Kidney (tissue), 14 donors: Measurements from ENCODE around the gene INCA1. TPM values are rescaled to one million over a fixed set of nuclear protein-coding genes. Genes with fewer than 3 reads are reported as not detected.
A peak's percentile ranks its signal among the peaks of the same experiment; 100 is the strongest.

Source experiments
- DNase-seq, 5 donors: peaks; one replicate each; pipeline ENCODE4 v3.0.0-alpha.2; 2013 to 2020
- FAIRE-seq: peaks from 2 replicates; lab custom pipeline; 2012; peaks lifted over from hg19 to GRCh38; lab: Jason Lieb, UNC
- H3K27ac ChIP-seq, 2 donors: one replicate each; pipeline ENCODE4 v1.7.0; 2013; ENCODE audit warnings: low read depth in 2 of 2, low read length in 2 of 2, inconsistent platforms in 1 of 2
- H3K27me3 ChIP-seq: one replicate; pipeline ENCODE4 v1.7.1; 2013; ENCODE audit warnings: low read length, inconsistent platforms; ENCODE audit not compliant: control insufficient read depth, insufficient read depth
- H3K36me3 ChIP-seq, 3 donors: one replicate each; pipeline versions ENCODE4 v1.7.0 to v1.7.1; 2013; ENCODE audit warnings: low read length in 3 of 3, control low read depth in 1 of 3, inconsistent platforms in 1 of 3; ENCODE audit not compliant: insufficient read depth in 3 of 3, control insufficient read depth in 2 of 3
- H3K4me1 ChIP-seq, 3 donors: one replicate each; pipeline versions ENCODE4 v1.7.0 to v1.7.1; 2013; ENCODE audit warnings: low read length in 3 of 3, inconsistent platforms in 1 of 3, low read depth in 1 of 3; ENCODE audit not compliant: control insufficient read depth in 2 of 3, insufficient read depth in 2 of 3
- H3K4me3 ChIP-seq, 3 donors: one replicate each; pipeline versions ENCODE4 v1.7.0 to v1.8.1; 2013; ENCODE audit warnings: low read length in 3 of 3, control low read depth in 1 of 3, inconsistent platforms in 1 of 3
- H3K9ac ChIP-seq, 3 donors: one replicate each; pipeline versions ENCODE4 v1.7.0 to v1.7.1; 2013; ENCODE audit warnings: low read length in 3 of 3, control low read depth in 1 of 3, inconsistent platforms in 1 of 3
- H3K9me3 ChIP-seq, 3 donors: one replicate each; pipeline versions ENCODE4 v1.7.0 to v1.7.1; 2013; ENCODE audit warnings: low read length in 3 of 3, control low read depth in 1 of 3, inconsistent platforms in 1 of 3; ENCODE audit not compliant: control insufficient read depth in 2 of 3, insufficient read depth in 1 of 3
- intact Hi-C: fragments of 100-400 bp; cut with DNase I; formaldehyde crosslinking; loops from one replicate; pipeline ENCODE4 v1.11.1; 2022
- microRNA-seq: library from miRNA; unstranded; fragments of <30 nt; microRNA quantifications from one replicate; pipeline ENCODE4 v1.2.0, GENCODE V29; 2020
- polyA plus RNA-seq: library from polyadenylated mRNA; stranded (reverse); fragments of 350-450 nt; fragmentation: Illumina TruSeq; extraction: RNeasy Lipid Tissue Mini Kit (QIAGEN cat#74804); gene quantifications from one replicate; pipeline ENCODE4 v1.2.3, GENCODE V29; 2014; ENCODE audit warnings: low read depth, low replicate concordance; ENCODE audit not compliant: insufficient read depth
- total RNA-seq: library from RNA; stranded (reverse); fragmentation: NEBNext Ultra II Directional; extraction: Animal tissue kit (Norgen Biotek cat#: 25700); gene quantifications from one replicate; pipeline ENCODE4 v1.2.1, GENCODE V29; 2021
- TF ChIP-seq, protein P1 (sequence below): IDR thresholded peaks from 3 replicates; pipeline ENCODE4 v1.5.1; 2012; ENCODE audit warnings: mild to moderate bottlenecking, moderate library complexity, borderline replicate concordance; ENCODE audit not compliant: insufficient read depth; ENCODE audit errors: extremely low read depth
- donor health status: control.
- donor health status: control.
- donor health status: control.
- donor health status: control.
- donor health status: control.
- donor health status: DM: yes; HTN: yes; CAD: no.
- donor health status: Normal renal cell carcinoma (clear cell type).

Gene INCA1
- total and polyA plus RNA-seq, 2 donors from 2014 or later: 1.5 to 1.6 TPM

DNA sequence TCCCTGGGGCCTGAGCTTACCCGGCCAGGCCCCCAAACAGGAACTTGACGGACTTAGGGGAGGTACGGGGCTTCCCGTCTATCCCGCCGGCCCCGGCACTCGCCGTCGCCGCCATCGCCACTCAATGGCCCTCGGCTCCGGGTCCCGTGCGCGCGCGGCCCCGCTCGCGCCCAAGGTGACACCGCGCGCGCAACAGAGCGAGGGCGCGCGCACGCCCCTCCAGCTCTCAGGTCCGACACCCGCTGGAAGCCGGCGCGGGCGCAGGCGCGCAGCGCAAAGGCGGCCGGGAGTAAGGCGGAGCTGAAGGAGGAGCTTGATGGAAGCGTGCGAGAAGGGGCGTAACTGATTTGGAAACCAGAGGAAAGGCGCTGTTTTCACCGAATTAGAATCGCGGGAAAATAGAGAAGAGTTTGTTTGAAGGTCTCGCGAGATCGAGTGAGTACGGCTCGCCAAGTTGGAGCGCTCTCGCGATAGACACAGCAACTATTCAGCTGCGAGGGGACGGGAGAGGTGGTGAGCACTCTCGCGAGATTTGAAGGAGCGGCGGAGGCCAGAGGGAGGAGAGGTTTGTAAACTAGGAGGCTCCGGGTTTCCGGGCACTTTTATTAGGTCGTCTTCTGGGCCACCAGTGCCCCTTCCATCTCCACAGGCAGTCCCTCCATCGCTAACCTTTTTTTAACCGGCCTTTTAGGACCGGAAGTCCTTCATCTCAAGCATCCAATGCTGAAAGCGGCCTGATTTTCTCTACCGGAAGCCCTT is 57.3 kb downstream of the INCA1 start, which contains the start of the genes RNF167 and SLC25A11:
TSS of gene RNF167 (plus strand) at position 473 of the 759 bp plus-strand sequence. CDS start 642 bp downstream, outside the sequence.
TSS of gene SLC25A11 (minus strand) at position 251 of the 759 bp plus-strand sequence. CDS start at position 115, 136 bp downstream.
- DNase-seq: peak; percentile 98 to 100 (median 98)
- no peaks in the 10 kb centered on the region for H3K9me3 ChIP-seq
- peaks cover 0 to 36% (median 19%) of the 10 kb centered on the region in 3 donors for H3K36me3 ChIP-seq
- TF ChIP-seq, protein P1, sequence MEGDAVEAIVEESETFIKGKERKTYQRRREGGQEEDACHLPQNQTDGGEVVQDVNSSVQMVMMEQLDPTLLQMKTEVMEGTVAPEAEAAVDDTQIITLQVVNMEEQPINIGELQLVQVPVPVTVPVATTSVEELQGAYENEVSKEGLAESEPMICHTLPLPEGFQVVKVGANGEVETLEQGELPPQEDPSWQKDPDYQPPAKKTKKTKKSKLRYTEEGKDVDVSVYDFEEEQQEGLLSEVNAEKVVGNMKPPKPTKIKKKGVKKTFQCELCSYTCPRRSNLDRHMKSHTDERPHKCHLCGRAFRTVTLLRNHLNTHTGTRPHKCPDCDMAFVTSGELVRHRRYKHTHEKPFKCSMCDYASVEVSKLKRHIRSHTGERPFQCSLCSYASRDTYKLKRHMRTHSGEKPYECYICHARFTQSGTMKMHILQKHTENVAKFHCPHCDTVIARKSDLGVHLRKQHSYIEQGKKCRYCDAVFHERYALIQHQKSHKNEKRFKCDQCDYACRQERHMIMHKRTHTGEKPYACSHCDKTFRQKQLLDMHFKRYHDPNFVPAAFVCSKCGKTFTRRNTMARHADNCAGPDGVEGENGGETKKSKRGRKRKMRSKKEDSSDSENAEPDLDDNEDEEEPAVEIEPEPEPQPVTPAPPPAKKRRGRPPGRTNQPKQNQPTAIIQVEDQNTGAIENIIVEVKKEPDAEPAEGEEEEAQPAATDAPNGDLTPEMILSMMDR: peak; percentile 14
- peaks cover 5 to 29% (median 18%) of the 10 kb centered on the region in 3 donors for H3K4me1 ChIP-seq
- H3K4me3 ChIP-seq: peak within 1 kb of the TSS; percentile 80 to 95 (median 84)
- intact Hi-C loops: no loop called here
- H3K27ac ChIP-seq: peak within 1 kb of the TSS; percentile 86 to 87
- peak within 1 kb of the TSS; percentile 45 to 96 (median 68) for H3K9ac ChIP-seq
- H3K27me3 ChIP-seq: no peaks in the 10 kb centered on the region
- FAIRE-seq: peak; percentile 85

DNA sequence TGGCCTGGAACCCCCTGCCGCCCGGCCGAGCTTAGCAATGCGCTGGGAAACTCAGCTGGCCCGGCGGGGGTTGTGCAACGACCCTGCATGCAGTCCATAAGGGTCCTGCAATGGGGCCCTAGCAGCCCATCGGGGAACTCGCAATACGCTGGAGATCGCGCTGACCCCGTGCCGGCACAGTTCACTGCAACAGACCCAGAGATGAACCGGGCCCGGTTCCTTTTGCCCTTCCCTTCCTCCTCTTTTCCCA is 57.9 kb downstream of the INCA1 start:
- peaks cover 5 to 26% (median 18%) of the 10 kb centered on the region in 3 donors for H3K4me1 ChIP-seq
- no peaks in the 10 kb centered on the region for H3K27me3 ChIP-seq
- H3K27ac ChIP-seq: peak overlapping the region; percentile 86 to 87
- peak overlapping the region; percentile 45 to 96 (median 67) for H3K9ac ChIP-seq
- peaks cover 0 to 32% (median 17%) of the 10 kb centered on the region in 3 donors for H3K36me3 ChIP-seq
- DNase-seq (peak in 3 of 5 donors; percentile 44 to 86 (median 54)), FAIRE-seq (no peak)
- no peaks in the 10 kb centered on the region for H3K9me3 ChIP-seq
- TF ChIP-seq, protein P1: no peak
- peak overlapping the region; percentile 80 to 95 (median 81) for H3K4me3 ChIP-seq
- intact Hi-C loops: no loop called here

DNA sequence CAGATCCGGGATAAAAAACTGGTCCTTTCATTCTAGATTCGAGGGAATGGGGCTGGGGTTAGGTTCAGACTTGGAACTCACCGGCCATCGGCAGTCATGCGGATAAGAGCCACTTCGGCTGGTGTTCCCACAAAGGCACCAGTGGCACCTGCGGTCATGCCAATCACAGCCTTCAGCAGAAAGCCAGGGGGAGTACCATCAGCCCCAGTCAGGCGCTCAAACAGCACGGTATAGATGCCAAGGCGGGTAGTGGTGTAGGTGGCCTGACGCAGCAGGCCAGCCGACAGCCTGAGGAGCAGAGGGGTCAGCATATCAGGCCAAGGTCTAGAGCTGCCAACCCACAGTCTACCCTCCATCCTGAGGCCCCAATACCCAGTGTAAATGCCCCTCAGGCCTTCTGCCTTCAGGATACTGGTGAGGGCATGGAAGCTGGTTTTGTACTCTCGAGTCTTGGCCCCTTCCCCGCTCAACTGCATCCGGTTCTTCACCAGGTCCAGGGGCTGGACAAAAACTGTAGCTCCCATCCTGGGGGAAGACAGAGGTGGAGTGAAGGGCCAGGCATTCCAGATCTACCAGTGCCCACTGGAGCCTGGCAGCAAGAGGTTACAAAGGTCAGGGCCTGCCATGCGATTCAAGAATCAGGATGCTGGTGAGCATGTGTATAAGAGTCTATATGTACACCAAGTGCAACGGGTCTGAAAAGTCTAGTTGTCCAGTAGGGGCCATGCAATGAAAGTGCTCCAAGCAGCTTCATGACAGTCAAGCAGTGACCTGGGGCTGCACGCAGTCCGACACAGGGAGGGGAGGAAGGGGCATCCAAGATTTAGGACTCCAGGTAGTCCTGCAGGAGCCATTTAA is 58.4 kb downstream of the INCA1 start:
- Histone ChIP-seq H3K9ac (peak overlapping the region; percentile 45 to 96 (median 67)), H3K4me3 (peak overlapping the region; percentile 80 to 95 (median 81)), H3K36me3 (peaks cover 0 to 26% (median 15%) of the 10 kb centered on the region in 3 donors), H3K27me3 (no peaks in the 10 kb centered on the region), H3K27ac (peak overlapping the region; percentile 86 to 87), H3K4me1 (peaks cover 5 to 32% (median 18%) of the 10 kb centered on the region in 3 donors), H3K9me3 (no peaks in the 10 kb centered on the region)
- FAIRE-seq (no peak), DNase-seq (peak in 2 of 5 donors; percentile 51 to 57)
- intact Hi-C loops: no loop called here
- TF ChIP-seq, protein P1: no peak

Small RNA genes lying within 50 kb of the gene (microRNA-seq; reads per million reads assigned to microRNA genes)
- gene MIR6864: not detected
- not detected for gene MIR6865

Other genes with a start within 250 kb of the INCA1 start
- gene TM4SF5, start 225.6 kb downstream of the INCA1 start, total RNA-seq: 0.88 TPM
- 31.3 TPM for gene TM4SF5, start 225.6 kb downstream of the INCA1 start, polyA plus RNA-seq
- gene VMO1, start 211.2 kb downstream of the INCA1 start, total RNA-seq: 3.0 TPM
- 2.5 TPM for gene VMO1, start 211.2 kb downstream of the INCA1 start, polyA plus RNA-seq
- gene GLTPD2, start 208.6 kb downstream of the INCA1 start, total RNA-seq: 0.35 TPM
- 12.5 TPM for gene GLTPD2, start 208.6 kb downstream of the INCA1 start, polyA plus RNA-seq
- 103 TPM for gene PSMB6, start 201.4 kb downstream of the INCA1 start, total RNA-seq
- gene PSMB6, start 201.4 kb downstream of the INCA1 start, polyA plus RNA-seq: 317 TPM
- 45.4 TPM for gene PLD2, start 190.4 kb downstream of the INCA1 start, total RNA-seq
- 9.2 TPM for gene PLD2, start 190.4 kb downstream of the INCA1 start, polyA plus RNA-seq
- 118 TPM for gene MINK1, start 164.2 kb downstream of the INCA1 start, total RNA-seq
- gene MINK1, start 164.2 kb downstream of the INCA1 start, polyA plus RNA-seq: 21.2 TPM
- gene C17orf107, start 98.0 kb downstream of the INCA1 start, total RNA-seq: 4.4 TPM
- 2.5 TPM for gene C17orf107, start 98.0 kb downstream of the INCA1 start, polyA plus RNA-seq
- gene CHRNE, start 94.4 kb downstream of the INCA1 start, total RNA-seq: 1.3 TPM
- gene CHRNE, start 94.4 kb downstream of the INCA1 start, polyA plus RNA-seq: 0.82 TPM
- gene GP1BA, start 65.2 kb downstream of the INCA1 start, total RNA-seq: not detected
- gene GP1BA, start 65.2 kb downstream of the INCA1 start, polyA plus RNA-seq: not detected
- 60.0 TPM for gene SLC25A11, start 57.5 kb downstream of the INCA1 start, total RNA-seq
- gene SLC25A11, start 57.5 kb downstream of the INCA1 start, polyA plus RNA-seq: 173 TPM
- gene RNF167, start 57.3 kb downstream of the INCA1 start, total RNA-seq: 95.0 TPM
- 188 TPM for gene RNF167, start 57.3 kb downstream of the INCA1 start, polyA plus RNA-seq
- gene PFN1, start 49.0 kb downstream of the INCA1 start, total RNA-seq: 496 TPM
- 614 TPM for gene PFN1, start 49.0 kb downstream of the INCA1 start, polyA plus RNA-seq
- gene ENO3, start 46.4 kb downstream of the INCA1 start, total RNA-seq: 6.9 TPM
- gene ENO3, start 46.4 kb downstream of the INCA1 start, polyA plus RNA-seq: 17.8 TPM
- gene SPAG7, start 29.7 kb downstream of the INCA1 start, total RNA-seq: 73.6 TPM
- gene SPAG7, start 29.7 kb downstream of the INCA1 start, polyA plus RNA-seq: 157 TPM
- gene CAMTA2, start 9.8 kb downstream of the INCA1 start, total RNA-seq: 47.1 TPM
- gene CAMTA2, start 9.8 kb downstream of the INCA1 start, polyA plus RNA-seq: 40.1 TPM
- 168 TPM for gene KIF1C, start 428 bp upstream of the INCA1 start, total RNA-seq
- 69.6 TPM for gene KIF1C, start 428 bp upstream of the INCA1 start, polyA plus RNA-seq
- 0.19 TPM for gene SLC52A1, start 37.9 kb upstream of the INCA1 start, total RNA-seq
- 0.90 TPM for gene SLC52A1, start 37.9 kb upstream of the INCA1 start, polyA plus RNA-seq
- gene ZFP3, start 80.9 kb upstream of the INCA1 start, total RNA-seq: 10.0 TPM
- gene ZFP3, start 80.9 kb upstream of the INCA1 start, polyA plus RNA-seq: 3.4 TPM
- 8.0 TPM for gene ZNF232, start 114.4 kb upstream of the INCA1 start, total RNA-seq
- 6.9 TPM for gene ZNF232, start 114.4 kb upstream of the INCA1 start, polyA plus RNA-seq
- 0.19 TPM for gene USP6, start 118.5 kb upstream of the INCA1 start, total RNA-seq
- 0.06 TPM for gene USP6, start 118.5 kb upstream of the INCA1 start, polyA plus RNA-seq
- gene ZNF594, start 194.3 kb upstream of the INCA1 start, total RNA-seq: 12.3 TPM
- gene ZNF594, start 194.3 kb upstream of the INCA1 start, polyA plus RNA-seq: 1.9 TPM
- 7.6 TPM for gene SCIMP, start 237.3 kb upstream of the INCA1 start, total RNA-seq
- gene SCIMP, start 237.3 kb upstream of the INCA1 start, polyA plus RNA-seq: 0.37 TPM